ENCODE data around the gene FCER2.

DNA sequence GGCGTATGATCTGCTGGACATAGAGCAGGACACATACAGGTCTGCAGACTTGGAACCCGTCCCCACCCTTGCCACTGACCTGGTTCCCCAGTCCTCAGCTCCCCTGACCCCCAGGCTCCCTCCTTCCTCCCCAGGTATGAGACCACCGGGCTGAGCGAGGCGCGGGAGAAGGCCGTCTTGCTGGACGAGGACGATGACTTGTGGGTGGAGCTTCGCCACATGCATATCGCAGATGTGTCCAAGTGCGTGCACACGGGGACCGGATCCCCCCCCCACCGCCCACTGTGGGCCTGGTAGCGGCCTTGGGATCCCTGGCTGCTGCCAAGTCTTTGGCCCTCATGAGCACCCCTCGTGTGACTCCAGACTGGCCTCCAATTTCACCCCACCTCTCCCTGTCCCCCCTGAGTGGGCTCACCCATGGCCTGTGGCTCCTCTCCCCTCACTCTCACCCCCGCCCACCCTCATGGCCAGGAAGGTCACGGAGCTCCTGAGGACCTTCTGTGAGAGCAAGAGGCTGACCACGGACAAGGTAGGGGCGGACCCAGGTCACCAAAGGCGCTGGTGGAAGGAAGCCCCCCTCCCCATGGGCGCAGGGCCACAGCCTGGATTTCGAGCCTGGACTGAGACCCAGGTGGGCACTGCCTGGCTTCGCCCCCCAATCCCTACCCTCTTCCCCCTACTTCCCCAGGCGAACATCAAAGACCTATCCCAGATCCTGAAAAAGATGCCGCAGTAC lies 59.5 kb downstream of the FCER2 start:
- TF ChIP-seq, protein P1, sequence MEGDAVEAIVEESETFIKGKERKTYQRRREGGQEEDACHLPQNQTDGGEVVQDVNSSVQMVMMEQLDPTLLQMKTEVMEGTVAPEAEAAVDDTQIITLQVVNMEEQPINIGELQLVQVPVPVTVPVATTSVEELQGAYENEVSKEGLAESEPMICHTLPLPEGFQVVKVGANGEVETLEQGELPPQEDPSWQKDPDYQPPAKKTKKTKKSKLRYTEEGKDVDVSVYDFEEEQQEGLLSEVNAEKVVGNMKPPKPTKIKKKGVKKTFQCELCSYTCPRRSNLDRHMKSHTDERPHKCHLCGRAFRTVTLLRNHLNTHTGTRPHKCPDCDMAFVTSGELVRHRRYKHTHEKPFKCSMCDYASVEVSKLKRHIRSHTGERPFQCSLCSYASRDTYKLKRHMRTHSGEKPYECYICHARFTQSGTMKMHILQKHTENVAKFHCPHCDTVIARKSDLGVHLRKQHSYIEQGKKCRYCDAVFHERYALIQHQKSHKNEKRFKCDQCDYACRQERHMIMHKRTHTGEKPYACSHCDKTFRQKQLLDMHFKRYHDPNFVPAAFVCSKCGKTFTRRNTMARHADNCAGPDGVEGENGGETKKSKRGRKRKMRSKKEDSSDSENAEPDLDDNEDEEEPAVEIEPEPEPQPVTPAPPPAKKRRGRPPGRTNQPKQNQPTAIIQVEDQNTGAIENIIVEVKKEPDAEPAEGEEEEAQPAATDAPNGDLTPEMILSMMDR (IDR thresholded peaks at IDR 0.05), result no peak
- TF ChIP-seq POLR2A (IDR thresholded peaks at IDR 0.05), result no peak
